ENCODE results near the gene TBX5.

Gene TBX5

DNA sequence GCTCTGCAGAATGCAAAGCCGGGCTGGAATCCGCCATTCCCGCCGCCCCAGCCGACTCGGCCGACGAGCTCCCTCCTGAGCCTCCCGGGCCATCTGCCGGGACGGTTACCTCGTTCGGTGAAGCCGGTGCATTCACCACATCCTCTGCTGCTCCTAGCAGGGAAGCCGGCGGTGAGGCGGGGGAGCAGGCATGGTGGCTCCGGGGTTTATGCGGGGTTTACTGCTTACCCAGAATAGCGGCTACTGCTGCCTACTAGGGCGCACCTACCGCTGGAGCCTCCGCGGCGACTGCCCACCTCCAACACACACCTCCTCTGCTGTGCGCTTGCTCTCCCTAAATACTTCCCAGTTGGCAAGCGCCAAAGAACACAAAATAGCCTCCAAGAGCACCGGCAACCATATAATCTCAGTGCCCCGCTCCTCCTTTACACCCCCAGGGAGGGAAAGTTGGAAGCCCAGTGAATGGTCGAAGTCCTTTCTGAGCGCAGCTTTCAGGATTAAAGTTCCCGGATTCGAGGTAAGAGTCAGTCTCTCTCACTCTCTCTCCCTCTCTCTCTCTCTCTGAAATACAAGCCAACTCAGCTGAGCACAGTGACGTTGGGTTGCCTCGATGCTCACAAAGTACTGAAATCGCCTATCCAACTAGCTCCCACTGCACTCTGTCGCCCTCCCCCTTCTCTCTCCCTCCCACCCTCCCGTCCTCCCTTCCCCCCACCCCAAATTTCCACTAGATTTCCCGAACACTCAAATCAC, at the start of gene TBX5:
Gene TBX5 (minus strand): TSS at position 626 of the 753 bp plus-strand sequence. CDS start 2,246 bp downstream, outside the sequence.
- no peak for DNase-seq (ENCODE audit: low read depth in 2 of 2)

DNA sequence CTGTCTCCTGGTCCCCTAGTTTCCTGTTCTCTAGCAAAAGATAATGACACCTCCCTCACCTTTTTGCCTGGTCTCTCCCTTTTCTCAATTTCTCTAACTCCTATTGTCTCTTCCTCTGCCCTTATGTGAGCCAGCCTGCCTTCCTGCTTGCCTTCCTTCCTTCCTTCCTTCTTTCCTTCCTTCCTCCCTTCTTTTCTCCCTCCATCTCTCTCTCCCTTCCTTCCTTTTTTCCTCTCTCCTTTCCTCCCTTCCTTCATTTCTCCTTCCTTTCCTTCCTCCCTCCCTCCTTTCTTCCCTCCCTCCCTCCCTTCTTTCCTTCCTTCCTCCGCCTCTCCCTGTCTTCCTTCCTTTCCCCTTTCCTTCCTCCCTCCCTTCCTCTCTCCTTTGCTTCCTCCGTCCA, 45.7 kb upstream of the TBX5 start:
- DNase-seq (ENCODE audit: low read depth in 2 of 2) = no peak

DNA sequence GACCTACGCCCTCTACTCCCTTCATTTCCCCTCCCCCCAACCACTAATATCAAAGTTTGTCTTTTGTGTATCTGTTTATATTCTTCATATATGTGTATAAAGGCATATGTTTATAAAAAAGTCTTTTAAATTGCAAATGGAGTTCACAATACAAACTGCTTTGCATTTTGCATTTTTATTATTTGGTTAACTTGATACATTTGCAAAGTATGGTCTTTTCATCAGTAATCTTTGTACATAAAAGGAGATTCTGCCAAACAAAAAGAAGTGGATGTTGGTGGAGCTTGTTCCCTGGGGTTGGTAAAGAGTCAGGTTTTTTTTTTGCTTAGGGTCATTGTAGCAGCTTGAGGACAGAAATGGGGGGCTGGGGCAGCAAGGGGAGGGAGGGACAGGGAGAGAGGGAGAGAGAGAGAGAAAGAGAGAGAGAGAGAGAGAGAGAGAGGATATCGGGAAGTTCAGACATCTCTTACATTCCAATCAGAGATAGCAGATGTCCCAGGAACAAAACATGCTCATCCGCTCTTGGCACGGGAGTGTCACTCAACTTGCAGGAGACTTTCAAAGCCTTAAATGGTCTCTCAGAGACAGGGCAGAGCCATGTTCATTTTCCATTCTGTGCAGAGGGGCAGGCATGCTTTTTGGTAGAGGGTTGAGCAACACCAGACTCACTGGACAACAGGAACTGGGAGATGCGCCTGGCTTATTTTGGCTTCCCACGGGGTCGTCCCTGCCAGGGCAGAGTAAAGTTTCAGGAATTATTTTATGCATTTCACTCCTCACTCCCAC, 44.8 kb upstream of the TBX5 start:
- no peak for DNase-seq (ENCODE audit: low read depth in 2 of 2)

DNA sequence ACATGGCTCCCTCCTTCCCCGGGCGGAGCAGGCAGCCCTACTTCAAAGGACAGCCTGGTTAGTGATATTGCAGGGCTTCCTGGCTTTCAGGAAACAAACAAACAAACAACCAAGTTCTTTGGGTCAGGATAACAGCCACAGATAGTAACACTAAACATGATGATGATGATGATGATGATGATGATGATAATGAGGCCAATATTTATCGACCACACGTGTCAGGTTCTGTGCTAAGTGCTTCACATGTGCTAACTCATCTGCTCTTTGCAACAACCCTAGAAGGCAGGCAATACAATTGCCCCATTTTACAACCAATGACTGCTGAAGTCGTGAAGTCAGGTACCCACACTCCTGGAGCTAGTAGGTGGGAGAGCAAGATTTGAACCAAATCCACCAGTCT, 44.1 kb upstream of the TBX5 start:
- DNase-seq (ENCODE audit: low read depth in 2 of 2) = no peak

DNA sequence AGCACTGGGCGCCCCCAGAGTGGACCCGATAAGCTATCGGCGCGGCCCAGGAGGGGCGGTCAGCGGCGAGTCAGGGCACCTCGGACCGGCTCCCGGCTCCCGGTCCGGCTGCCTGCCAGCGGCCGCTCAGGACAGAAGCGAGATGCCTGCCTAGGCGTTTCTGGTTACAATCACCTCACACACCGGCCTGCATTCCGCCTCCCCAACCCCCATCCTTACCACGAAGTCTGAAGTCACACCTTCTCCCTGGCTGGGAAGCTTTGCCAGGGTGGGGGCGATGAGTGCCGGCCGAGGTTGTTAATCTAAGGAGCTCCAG, 42.6 kb upstream of the TBX5 start:
- DNase-seq (ENCODE audit: low read depth in 2 of 2) = no peak

DNA sequence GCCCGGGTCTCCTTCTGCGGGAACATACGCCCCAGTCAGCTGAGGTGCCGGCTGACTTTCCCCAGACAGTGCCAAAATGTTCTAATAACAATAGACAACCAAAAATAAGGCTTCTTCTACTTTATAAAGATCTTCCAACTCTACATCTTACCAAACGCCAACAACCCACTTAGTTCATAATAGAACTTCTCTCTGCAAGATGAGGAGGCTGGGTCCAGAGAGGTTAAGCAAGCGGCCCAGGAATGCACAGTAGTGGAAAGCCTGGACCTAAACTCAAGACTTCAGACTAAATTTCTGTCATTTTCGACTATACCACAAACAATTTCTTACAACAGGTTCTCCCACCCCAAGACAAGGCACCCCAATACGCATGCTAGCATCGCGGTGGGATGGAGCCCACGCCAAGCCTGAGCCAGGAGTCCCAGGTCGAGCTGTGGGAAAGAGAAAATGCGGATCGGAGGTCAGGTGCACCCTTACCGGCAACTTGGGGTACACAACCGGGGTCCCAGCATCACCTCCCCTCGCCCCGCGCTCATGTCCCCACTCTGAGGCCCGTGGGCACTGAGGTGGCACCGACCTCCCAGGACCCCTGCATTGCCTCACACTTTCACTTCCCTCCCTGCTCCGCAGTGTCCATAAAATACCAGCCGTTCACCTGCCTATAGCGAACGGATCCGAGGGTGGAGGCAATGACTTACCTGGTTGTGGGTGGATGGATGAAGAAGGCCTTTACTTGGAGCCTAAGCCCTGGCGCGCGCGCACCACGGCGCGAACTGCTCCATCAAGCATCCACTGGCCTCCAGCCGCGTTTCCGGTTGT, 42.1 kb upstream of the TBX5 start:
- no peak for DNase-seq (ENCODE audit: low read depth in 2 of 2)

DNA sequence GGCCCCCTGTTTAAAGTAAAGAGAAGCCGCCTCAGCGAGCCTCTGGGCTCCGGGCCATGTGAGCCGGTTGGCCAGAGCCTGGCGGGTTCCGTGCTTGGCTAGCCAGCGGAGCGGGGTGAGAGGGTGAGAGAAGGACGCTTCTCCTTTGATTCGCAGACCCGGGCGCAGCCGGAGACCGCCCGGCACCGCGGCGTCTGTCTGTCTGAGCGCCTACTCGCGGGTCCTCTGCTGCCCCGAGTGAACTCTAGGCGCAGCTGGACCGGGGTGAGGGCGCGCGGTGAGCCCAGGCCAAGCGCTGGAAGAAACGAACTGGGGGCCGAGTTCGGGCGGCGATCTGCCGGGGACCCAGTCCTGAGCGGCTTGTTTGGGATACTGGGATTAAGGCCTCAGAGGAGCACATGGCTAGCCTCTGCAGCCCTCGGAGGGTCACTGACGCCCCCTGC, 41.4 kb upstream of the TBX5 start:
- DNase-seq (ENCODE audit: low read depth in 2 of 2) = no peak

DNA sequence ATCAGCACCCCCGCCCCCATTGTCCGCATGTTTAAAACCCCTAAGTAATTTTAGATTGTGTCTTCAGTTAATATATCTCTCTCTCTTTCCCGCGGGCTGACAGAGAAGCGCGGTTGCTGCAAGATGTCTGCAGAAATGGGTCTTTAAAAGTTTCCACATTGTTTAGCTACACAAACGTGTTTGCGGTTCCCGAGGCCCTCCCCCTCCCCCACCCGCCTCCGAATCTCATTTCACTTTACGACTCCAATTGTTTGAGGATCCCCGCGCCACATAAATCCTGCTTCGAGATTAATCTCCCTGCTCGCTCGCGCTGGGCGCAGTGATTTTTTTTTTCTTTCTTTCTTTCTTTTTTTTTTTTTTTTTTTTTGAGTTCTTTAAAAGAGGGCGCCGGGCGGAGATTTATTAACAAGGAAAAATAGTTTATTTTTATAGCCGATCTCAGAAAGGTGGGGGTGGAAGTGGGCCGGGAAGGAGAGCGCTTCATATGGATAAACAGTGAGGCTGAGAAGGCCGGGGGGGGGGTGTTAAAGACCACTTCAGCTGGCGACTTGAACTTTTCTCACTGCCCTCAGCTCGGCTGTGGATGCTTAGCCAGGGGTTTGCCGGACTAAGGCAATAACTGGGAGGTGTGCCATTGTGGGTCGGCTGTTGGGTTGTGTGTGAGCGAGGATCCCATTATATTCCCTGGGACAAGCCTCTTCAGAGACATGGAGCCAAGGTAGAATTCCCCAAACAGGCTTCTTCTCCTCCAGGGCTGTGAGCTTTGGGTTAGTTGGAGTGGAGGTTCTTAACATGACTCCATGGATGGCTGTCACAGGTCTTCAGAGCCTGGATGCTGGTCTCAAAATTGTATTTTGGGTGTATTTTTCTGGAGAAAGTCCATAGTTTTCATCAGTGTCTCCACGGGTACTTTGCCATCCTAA, 39.7 kb upstream of the TBX5 start:
- DNase-seq (ENCODE audit: low read depth in 2 of 2) = no peak

DNA sequence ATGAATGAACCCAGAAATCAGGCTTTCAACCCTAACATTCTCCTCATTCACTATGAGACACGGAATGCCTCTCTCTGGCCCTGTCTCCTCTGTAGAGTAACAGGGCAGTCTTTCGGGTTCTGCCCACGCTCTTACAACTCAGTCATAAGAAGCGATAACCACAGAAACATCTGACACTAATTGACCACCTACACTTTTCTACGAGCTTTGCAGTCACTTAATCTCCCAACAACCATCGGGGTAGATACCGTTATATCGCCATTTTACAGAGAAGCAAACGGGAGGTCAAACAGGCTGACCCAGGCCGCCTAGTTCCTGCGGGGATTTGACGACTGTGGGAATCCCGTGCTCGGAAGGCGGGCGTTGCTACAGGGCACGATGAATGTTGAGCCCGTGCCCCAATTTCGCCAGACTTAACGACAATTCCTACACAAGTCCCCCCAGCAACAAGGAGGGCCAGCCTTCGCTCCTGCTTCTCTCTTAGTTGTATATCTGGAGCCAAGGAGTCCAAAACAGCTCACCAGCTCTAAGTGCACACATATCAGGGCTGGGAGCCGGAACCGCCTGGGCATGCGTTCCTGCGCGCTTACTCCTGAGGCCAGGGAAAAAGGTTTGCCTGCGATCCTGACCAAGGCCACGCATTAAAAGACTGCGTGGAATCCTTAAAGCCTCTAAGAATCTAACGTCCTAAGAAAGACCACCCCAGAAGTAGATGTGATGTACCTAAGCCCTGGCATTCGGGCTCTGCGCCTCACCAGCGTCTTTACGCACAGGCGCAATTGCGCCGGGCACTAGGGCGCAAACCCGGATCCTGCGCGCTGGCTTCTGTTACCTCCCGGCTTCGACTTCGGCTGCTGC, 38.7 kb upstream of the TBX5 start:
- DNase-seq (ENCODE audit: low read depth in 2 of 2) = no peak

DNA sequence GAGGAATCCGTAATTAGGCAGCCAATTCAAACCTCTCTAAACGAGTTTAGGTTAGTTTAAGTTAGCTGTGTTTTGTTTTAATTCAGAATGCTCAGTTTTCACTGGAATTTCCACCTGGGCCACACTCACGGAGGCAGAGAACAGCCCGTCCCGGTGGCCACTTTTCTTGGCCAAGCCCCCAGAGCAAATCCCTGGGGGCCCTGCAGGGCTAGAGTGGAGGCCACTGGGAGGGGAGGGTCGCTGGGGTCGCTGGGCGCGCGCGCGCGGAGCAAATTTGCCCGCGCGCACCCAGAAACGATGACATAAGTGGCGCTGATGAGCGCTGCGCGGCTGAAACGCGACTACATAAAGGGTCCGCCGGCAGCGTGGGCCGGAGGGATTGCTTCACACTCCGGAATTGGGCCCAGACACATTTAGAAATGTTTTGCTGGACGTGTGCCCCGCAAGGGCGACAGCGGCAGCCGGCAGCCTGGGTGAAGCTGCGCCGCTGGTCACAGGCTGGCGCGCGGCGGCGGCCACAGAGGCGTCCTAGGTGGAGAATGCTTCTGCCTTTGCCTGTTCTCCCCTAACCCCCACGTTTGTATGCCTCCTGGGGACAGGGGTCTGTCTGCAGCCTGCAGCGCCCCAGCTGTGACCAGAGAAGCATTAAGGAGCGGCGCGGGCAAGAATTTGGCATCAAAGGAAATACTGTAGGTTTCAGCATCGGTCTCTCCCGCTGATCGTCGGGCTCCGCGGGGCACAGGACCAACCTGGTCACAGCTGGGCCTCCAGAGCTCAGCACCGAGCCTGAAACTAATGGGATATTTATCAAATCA, 37.9 kb upstream of the TBX5 start:
- no peak for DNase-seq (ENCODE audit: low read depth in 2 of 2)

DNA sequence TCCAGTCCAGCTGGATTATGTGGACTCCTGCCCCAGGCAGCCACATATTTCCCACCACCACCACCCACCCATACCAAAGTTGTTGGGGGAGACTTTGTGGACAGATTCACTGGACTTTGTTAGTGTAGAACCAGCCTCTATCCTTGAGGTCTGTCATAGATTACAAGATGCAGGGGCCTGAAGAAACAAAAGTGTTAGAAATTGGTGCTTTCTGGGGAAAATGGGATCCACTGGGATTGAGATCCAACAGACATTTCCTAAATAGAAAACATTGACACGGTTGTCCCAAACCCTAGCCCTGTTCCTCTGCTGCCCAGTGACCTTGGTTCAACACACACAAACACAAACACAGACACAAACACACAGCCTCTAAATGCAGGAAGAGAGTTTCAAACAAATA, 36.6 kb upstream of the TBX5 start:
- DNase-seq (ENCODE audit: low read depth in 2 of 2) = no peak

DNA sequence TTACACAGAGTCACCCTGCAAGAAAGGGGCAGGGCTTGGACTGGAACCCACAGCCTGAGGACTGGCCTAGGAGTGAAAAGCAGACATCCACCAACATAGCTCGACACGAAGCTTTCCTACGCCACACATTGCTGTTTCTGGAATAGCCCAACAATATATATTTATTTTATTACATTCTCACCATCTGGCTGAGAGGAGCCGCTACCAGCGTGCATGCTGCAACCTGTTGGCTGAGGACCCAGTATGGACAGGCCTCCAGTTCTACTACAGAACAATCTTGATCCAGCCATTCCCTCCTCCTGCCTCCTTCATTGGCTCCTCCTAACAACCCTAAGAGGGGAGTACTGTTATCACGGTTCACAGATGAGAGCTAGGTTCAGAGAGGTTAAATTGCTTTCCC, 35.6 kb upstream of the TBX5 start:
- no peak for DNase-seq (ENCODE audit: low read depth in 2 of 2)

DNA sequence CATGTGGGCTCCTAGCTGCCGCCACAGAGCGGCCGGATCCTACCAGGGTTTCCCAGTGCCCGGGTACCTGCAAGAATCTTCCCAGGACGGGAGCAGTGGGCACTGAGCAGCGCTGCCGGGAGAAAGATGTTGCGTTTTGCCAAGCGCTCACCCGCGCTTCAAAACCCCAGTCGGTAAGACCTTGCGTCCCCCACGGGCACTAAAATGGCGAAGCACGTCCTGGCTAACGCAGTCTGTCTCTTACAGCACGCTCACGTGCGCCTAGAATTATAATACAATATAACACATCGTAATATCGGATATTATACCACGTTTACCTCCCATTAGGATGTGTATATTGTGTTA, 35.1 kb upstream of the TBX5 start:
- DNase-seq (ENCODE audit: low read depth in 2 of 2) = no peak

DNA sequence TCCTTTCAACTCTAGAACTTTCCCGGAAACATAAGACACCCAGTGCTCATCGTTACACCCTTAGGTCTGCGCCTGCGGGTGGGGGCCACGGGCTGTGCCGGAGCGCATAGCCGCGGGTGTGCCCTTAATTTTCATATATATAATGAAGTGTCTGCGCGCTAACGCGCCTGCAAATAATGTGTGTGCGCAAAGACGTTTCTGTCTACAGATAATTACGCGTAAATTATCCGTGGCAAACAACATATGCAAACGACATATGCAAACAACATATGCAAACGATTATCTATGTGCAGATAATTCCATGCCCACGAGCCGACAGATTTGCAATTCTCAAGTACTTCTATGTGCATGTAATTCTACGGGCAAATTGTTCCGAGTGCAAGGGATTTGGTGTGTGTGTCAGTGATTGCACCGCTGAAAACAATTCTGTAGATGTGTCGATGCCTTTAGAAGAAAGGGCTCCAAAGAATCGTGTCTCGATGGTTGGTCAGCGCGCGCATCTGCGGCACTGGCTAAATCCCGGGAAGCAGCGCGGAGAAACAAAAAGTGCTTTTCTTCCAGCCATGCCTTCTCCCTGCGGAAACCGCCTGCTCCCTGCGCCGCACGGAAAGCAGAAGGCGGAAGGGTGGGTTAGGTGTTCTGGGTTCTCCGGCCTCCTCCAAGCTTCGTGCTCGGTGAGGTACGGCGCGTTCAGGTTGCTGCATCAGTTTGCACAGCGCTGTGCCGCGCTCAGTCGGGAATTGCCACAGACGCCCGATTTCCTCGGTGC, 34.5 kb upstream of the TBX5 start:
- DNase-seq (ENCODE audit: low read depth in 2 of 2) = no peak

DNA sequence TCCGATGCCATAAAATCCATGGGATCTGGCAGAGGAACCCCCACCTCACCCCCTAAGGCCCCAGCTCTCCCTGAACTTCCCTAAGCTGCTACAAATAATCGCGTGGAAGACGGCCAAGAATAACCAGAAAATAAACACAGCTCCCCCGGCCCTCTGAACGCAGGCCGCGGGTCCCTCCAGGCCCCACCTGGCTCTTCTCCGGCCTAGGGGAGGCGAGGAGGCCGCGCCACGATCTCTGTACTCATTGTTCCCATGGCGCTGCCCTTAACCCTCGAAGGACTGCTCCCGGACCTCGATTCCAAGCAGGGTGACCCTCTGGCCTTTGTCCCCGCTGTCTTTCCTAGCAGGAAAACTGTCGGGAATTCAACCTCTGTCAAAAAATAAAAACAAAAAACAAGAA, 33.9 kb upstream of the TBX5 start:
- no peak for DNase-seq (ENCODE audit: low read depth in 2 of 2)

DNA sequence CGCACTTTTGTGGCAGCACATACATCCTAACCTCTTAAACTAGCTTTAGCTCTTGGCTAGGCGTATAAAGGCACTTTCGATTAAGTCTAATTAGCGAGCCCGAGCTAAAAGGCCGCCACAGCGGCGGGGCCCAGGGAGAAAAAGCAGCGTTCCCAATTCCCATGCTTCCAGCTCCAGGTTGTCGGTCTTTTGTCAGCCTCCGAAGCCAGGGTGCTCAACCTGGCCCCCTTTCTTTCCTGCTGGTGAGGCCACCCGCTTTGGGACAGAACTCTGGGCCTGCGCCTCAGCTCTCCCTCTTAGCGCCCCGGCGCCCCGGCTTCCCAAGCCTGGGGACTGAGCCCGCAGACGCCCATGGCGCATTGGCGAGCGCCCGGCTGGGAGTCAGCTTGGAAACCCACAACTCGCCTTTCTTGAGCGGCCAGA, 33.3 kb upstream of the TBX5 start:
- DNase-seq (ENCODE audit: low read depth in 2 of 2) = no peak

DNA sequence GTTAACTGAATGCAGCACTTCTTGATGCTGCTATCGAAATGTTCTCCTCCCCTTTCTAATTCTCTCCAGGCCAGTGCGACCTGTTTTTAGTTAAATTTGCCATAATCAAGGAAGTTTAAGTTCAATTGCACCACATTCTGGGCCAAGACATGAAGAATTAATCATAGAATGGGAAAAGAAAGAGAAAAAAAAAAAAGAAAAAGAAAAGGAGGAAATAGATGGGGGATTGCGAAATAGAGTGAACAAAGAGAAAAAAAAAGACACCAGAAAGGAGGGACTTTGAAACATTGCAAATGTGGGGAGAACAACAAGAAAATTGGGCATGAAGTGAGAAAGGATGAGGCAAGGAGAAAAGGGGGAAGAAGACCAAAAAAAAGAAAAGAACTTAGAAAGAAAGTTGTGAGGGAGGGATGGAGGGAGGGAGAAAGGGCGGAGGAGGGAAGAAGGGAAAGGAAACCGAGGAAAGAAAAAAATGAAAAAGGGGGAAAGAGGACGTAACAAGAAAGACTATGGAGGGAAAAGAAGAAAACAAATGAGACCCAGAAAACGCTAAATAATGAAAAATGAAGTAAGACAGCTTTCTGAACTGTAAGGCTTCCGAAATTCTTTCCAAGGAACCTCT, 32.8 kb upstream of the TBX5 start:
- DNase-seq (ENCODE audit: low read depth in 2 of 2) = no peak

DNA sequence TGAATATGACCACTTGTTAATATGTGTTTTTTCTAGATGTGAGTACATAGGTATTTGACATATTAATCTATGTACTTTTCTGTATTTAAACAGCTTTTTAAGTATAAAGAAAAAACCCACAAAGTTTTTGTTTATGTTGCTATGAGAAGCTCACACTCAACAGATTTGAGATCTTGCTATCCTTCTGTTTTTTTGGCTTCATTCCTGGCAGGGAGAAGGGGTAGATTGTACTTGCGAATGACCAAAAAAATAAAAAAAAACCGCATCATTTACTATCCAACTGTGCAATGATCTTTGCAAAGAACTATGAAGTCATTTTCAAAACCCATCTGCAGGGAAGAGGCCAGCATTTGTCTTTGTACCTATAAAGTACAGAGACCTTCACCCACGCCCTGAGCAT, 28.4 kb upstream of the TBX5 start:
- no peak for DNase-seq (ENCODE audit: low read depth in 2 of 2)

DNA sequence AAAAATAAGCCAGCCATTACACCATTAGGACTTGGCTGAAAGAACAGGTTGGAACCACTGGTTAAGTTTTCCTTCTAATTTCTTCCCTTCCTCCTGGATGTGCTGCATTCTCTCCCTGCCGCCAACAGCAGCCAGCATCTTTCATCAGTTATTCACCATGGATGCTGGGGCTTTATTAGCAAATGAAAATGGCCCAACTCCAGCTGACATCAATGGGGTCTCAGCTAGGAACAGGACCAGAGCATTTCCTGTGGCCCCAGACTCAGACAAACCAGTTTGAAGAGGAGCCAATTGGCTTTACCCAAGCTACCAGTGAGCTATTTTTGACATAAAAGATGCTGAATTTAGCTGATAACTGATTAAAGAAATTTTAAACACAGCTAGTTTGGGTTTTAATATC, 26.0 kb upstream of the TBX5 start:
- DNase-seq (ENCODE audit: low read depth in 2 of 2) = no peak
